ENCODE data around the gene ARHGAP18.

ARHGAP18 gene

DNA sequence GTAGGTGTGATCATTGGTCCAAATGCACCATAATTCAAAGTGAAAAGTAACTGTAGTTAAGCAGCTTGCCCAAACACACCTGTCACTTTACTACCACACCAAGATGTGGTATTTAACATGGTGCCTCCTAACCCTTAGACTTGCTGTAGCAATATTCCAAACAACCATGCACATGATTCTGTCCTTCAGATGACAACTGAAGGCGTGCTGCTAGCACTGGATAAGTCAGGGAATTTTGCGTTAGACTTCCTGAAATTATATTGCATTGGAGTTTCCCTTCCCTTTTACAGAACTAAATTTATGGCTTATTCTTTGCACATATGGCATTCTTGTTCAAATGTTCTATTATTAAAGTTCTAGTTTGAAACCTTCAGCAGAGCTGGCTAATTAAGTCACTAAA lies 106.2 kb downstream of the ARHGAP18 start:
- H3K4me3 ChIP-seq (replicated peaks in 1 of 2; ENCODE audit: low read depth in 2 of 2, low read length in 2 of 2) = no peak overlapping the region
- TF ChIP-seq, protein P1, sequence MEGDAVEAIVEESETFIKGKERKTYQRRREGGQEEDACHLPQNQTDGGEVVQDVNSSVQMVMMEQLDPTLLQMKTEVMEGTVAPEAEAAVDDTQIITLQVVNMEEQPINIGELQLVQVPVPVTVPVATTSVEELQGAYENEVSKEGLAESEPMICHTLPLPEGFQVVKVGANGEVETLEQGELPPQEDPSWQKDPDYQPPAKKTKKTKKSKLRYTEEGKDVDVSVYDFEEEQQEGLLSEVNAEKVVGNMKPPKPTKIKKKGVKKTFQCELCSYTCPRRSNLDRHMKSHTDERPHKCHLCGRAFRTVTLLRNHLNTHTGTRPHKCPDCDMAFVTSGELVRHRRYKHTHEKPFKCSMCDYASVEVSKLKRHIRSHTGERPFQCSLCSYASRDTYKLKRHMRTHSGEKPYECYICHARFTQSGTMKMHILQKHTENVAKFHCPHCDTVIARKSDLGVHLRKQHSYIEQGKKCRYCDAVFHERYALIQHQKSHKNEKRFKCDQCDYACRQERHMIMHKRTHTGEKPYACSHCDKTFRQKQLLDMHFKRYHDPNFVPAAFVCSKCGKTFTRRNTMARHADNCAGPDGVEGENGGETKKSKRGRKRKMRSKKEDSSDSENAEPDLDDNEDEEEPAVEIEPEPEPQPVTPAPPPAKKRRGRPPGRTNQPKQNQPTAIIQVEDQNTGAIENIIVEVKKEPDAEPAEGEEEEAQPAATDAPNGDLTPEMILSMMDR (IDR thresholded peaks at IDR 0.05; ENCODE audit: low read depth, low read length) = no peak
- DNase-seq (ENCODE audit: low read depth in 2 of 2) = no peak

DNA sequence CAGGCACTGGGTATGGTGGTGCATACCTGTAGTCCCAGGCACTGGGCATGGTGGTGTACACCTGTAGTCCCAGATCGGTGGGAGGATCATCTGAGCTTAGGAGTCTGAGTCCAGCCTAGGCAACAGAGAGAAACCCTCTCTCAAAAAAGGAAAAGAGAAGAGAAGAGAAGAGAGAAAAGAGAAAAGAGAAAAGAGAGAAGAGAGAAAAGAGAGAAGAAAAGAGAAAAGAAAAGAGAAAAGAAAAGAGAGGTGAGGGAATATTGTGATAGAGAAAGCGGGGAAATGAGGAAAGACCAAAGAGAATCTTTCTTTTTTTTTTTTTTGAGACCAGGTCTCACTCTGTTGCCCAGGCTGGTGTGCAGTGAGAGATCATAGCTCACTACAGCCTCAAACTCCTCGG lies 108.7 kb downstream of the ARHGAP18 start:
- no peak for DNase-seq (ENCODE audit: low read depth in 2 of 2)
- H3K4me3 ChIP-seq (replicated peaks in 1 of 2; ENCODE audit: low read depth in 2 of 2, low read length in 2 of 2) = no peak overlapping the region
- TF ChIP-seq, protein P1 (IDR thresholded peaks at IDR 0.05; ENCODE audit: low read depth, low read length) = no peak

DNA sequence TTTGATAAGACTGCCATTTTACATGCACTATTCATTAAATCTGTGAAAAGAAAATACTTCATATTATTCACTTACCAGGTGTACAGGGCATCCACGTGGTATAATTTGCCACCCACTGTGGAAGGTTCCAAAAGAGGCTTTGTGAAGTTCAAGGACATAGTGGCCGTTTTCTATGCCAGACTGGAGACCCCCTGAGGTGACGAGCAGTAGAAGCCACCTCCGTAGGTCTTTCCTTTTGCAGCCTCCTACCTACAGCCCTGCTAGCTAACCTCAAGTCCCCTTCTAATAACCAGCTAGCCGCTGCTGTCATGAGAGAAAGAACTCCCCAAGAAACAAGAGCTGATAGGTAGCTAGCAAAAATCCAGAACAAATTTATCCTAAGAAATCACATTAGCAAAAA lies 110.5 kb downstream of the ARHGAP18 start:
- no peak overlapping the region for H3K4me3 ChIP-seq (replicated peaks in 1 of 2; ENCODE audit: low read depth in 2 of 2, low read length in 2 of 2)
- TF ChIP-seq, protein P1 (IDR thresholded peaks at IDR 0.05; ENCODE audit: low read depth, low read length) = no peak
- no peak for DNase-seq (ENCODE audit: low read depth in 2 of 2)

GRCh38 chr6:129598244-129599187 lies 111.5 kb downstream of the ARHGAP18 start:
- peak; percentile 88 to 90 for DNase-seq (ENCODE audit: low read depth in 2 of 2)
- TF ChIP-seq, protein P1 (IDR thresholded peaks at IDR 0.05; ENCODE audit: low read depth, low read length) = peak; percentile 63
- no peak overlapping the region for H3K4me3 ChIP-seq (replicated peaks in 1 of 2; ENCODE audit: low read depth in 2 of 2, low read length in 2 of 2)

GRCh38 chr6:129597023-129597713 lies 112.8 kb downstream of the ARHGAP18 start:
- TF ChIP-seq, protein P1 (IDR thresholded peaks at IDR 0.05; ENCODE audit: low read depth, low read length) = no peak
- no peak for DNase-seq (ENCODE audit: low read depth in 2 of 2)
- H3K4me3 ChIP-seq (replicated peaks in 1 of 2; ENCODE audit: low read depth in 2 of 2, low read length in 2 of 2) = no peak overlapping the region

GRCh38 chr6:129596522-129596921 lies 113.5 kb downstream of the ARHGAP18 start:
- H3K4me3 ChIP-seq (replicated peaks in 1 of 2; ENCODE audit: low read depth in 2 of 2, low read length in 2 of 2) = no peak overlapping the region
- TF ChIP-seq, protein P1 (IDR thresholded peaks at IDR 0.05; ENCODE audit: low read depth, low read length) = no peak
- DNase-seq (ENCODE audit: low read depth in 2 of 2) = no peak
